ENCODE measurements around the gene RABEP1. TPM values are rescaled to one million over a fixed set of nuclear protein-coding genes. Genes with fewer than 3 reads are reported as not detected.

RABEP1 gene
- total RNA-seq, 1 donor from 2014 or later = 27.7 TPM

DNA sequence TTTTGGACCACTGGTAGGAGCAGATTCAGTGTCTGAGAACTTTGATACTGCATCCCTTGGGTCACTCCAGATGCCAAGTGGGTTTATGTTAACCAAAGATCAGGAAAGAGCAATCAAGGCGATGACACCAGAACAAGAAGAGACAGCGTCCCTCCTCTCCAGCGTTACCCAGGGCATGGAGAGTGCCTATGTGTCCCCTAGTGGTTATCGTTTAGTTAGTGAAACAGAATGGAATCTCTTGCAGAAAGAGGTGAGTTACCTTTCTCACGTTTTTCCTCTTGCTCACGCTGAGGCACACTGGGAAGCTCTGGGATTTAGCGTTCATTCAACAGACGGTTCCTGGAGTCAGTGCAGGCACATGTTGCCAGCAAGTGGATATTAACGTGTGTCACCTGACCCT lies 79.3 kb downstream of the RABEP1 start:
- no peak for DNase-seq (ENCODE audit: low read depth)
- H3K27me3 ChIP-seq (ENCODE audit: control insufficient read depth, insufficient read depth, low read length) = no peaks in the 10 kb centered on the region
- no peak overlapping the region for H3K4me3 ChIP-seq (ENCODE audit: low read depth, low read length)
- TF ChIP-seq, protein P1, sequence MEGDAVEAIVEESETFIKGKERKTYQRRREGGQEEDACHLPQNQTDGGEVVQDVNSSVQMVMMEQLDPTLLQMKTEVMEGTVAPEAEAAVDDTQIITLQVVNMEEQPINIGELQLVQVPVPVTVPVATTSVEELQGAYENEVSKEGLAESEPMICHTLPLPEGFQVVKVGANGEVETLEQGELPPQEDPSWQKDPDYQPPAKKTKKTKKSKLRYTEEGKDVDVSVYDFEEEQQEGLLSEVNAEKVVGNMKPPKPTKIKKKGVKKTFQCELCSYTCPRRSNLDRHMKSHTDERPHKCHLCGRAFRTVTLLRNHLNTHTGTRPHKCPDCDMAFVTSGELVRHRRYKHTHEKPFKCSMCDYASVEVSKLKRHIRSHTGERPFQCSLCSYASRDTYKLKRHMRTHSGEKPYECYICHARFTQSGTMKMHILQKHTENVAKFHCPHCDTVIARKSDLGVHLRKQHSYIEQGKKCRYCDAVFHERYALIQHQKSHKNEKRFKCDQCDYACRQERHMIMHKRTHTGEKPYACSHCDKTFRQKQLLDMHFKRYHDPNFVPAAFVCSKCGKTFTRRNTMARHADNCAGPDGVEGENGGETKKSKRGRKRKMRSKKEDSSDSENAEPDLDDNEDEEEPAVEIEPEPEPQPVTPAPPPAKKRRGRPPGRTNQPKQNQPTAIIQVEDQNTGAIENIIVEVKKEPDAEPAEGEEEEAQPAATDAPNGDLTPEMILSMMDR (IDR thresholded peaks at IDR 0.05; ENCODE audit: insufficient read depth, low read length, poor library complexity, severe bottlenecking) = no peak
- no peaks in the 10 kb centered on the region for H3K36me3 ChIP-seq (ENCODE audit: control insufficient read depth, insufficient read depth, low read length)

DNA sequence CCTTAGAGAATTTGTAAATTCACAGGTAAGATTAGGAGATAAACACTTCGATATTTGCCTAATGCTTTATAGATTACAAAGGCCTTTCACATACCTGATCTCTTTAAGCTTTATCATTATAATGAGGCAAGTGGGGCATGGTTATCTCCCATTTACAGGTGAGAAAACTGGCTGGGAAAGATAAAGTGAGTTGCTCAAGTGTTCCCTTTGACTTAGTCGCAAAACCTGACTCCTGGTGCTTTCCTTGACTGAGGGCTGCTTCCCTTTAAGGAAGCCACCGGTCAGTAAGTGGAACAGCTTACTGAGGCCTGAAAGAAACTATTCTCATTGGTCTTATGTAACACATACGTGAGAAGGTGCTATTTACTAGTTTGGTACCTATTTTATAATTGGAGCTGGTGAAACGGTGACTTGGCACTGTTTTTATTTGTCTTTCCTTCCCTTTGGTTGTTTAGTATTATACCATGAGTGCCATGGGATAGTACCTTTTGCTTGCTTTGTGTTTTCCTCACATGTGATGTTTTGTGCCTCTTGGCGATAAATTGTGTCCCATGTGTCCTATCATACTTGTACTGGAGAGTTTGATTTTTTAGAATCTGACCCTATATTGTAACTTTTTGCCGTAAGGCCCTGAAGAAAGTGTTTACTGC lies 80.2 kb downstream of the RABEP1 start:
- no peak for DNase-seq (ENCODE audit: low read depth)
- H3K27me3 ChIP-seq (ENCODE audit: control insufficient read depth, insufficient read depth, low read length) = no peaks in the 10 kb centered on the region
- no peaks in the 10 kb centered on the region for H3K36me3 ChIP-seq (ENCODE audit: control insufficient read depth, insufficient read depth, low read length)
- TF ChIP-seq, protein P1 (IDR thresholded peaks at IDR 0.05; ENCODE audit: insufficient read depth, low read length, poor library complexity, severe bottlenecking) = no peak
- no peak overlapping the region for H3K4me3 ChIP-seq (ENCODE audit: low read depth, low read length)

DNA sequence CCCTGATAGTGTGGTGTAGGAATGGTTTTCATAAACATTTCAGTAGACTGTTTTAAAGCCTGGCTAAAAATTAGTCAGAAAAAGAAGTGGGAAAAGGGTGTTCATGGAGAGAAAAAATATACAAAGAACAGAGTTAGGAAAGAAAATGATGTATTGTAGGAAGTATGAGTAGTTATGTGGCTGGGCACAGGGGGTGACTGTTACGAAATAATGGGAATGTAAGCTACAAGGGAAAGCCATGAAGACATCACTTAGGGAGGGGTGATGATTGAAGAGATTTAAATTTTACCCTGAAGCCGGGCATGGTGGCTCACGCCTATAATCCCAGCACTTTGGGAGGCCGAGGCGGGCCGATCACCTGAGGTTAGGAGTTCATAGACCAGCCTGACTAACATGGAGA lies 82.1 kb downstream of the RABEP1 start:
- no peak for DNase-seq (ENCODE audit: low read depth)
- no peaks in the 10 kb centered on the region for H3K27me3 ChIP-seq (ENCODE audit: control insufficient read depth, insufficient read depth, low read length)
- no peaks in the 10 kb centered on the region for H3K36me3 ChIP-seq (ENCODE audit: control insufficient read depth, insufficient read depth, low read length)
- TF ChIP-seq, protein P1 (IDR thresholded peaks at IDR 0.05; ENCODE audit: insufficient read depth, low read length, poor library complexity, severe bottlenecking) = no peak
- no peak overlapping the region for H3K4me3 ChIP-seq (ENCODE audit: low read depth, low read length)

DNA sequence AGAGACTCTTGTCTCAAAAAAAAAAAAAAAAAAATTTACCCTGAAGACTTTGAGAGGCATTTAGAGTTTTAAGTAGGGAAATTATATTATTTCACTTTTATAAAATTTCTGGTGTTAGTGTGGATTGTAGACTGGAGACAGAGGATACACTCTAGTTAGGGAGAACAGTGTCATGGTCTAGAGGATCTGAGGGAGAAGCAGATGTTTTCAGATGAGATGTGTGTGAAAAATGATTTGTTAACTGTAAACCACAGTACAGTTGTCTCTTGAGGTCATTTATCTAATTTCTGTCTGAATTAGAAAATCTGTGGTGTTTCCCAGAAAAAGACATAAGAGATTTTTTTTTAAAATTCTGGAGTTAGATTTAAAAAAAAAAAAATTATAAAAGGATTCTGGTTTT lies 82.6 kb downstream of the RABEP1 start:
- TF ChIP-seq, protein P1 (IDR thresholded peaks at IDR 0.05; ENCODE audit: insufficient read depth, low read length, poor library complexity, severe bottlenecking) = no peak
- Histone ChIP-seq H3K27me3 (ENCODE audit: control insufficient read depth, insufficient read depth, low read length) (no peaks in the 10 kb centered on the region), H3K4me3 (ENCODE audit: low read depth, low read length) (no peak overlapping the region), H3K36me3 (ENCODE audit: control insufficient read depth, insufficient read depth, low read length) (no peaks in the 10 kb centered on the region)
- no peak for DNase-seq (ENCODE audit: low read depth)

DNA sequence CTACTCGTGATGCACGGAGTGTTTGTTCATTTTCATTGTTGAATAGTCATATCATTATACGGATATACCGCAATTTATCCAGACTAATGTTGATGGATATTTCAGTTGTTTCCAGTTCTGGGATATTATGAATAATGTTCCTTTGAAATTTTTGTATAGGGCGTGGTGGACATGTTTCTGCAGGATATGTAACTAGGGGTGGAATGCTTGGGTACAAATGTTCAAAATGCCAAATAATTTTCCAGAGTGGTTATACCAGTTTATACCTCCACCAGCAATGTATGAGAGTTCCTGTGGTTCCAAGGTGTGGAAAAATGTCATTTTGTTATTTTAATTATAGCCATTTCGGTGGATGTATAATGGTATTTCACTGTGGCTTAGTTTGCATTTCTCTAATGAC lies 83.7 kb downstream of the RABEP1 start:
- Histone ChIP-seq H3K4me3 (ENCODE audit: low read depth, low read length) (no peak overlapping the region), H3K36me3 (ENCODE audit: control insufficient read depth, insufficient read depth, low read length) (no peaks in the 10 kb centered on the region), H3K27me3 (ENCODE audit: control insufficient read depth, insufficient read depth, low read length) (no peaks in the 10 kb centered on the region)
- TF ChIP-seq, protein P1 (IDR thresholded peaks at IDR 0.05; ENCODE audit: insufficient read depth, low read length, poor library complexity, severe bottlenecking) = no peak
- no peak for DNase-seq (ENCODE audit: low read depth)

DNA sequence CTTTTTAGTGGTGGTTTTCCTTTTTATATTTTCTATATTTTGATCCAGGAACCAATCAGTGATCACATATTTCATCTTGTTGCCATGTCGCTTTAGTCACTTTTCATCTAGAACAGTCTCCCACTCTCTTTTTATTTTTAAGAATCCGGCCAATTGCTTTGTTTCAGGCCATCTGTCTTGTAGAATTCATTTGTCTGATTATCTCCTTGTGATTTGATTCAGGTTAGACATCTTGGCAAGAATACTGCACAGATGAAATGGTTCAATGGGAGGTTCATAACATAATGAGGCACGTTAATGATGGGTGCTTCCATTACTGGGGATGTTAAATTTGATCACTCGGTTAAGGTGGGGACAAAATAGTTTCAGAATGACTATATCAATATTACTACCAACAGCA lies 88.3 kb downstream of the RABEP1 start:
- no peak overlapping the region for H3K4me3 ChIP-seq (ENCODE audit: low read depth, low read length)
- no peaks in the 10 kb centered on the region for H3K36me3 ChIP-seq (ENCODE audit: control insufficient read depth, insufficient read depth, low read length)
- no peak for DNase-seq (ENCODE audit: low read depth)
- TF ChIP-seq, protein P1 (IDR thresholded peaks at IDR 0.05; ENCODE audit: insufficient read depth, low read length, poor library complexity, severe bottlenecking) = no peak
- H3K27me3 ChIP-seq (ENCODE audit: control insufficient read depth, insufficient read depth, low read length) = no peaks in the 10 kb centered on the region
